IPS-NIHi11 (cell line): ENCODE results near the gene MIOS.
"Not testable (repeated sequence)": the region's sequence is repeated elsewhere in the genome, so short reads cannot be mapped to it uniquely, and the experiment has no call there.

Source experiments
- DNase-seq: peaks from one replicate; pipeline ENCODE4 v3.0.0; 2012; ENCODE audit warnings: mixed read lengths, low spot score

The MIOS gene

GRCh38 chr7:7554649-7555575 is 11.8 kb upstream of the MIOS start:
- no peak for DNase-seq

- no peak for DNase-seq
These were observed 9.8 kb upstream of the MIOS start for GRCh38 chr7:7556852-7557251.

GRCh38 chr7:7557252-7557651 is 9.4 kb upstream of the MIOS start:
- DNase-seq: no peak

GRCh38 chr7:7561591-7561990 is 5.1 kb upstream of the MIOS start:
- not testable (repeated sequence) for DNase-seq

GRCh38 chr7:7562736-7563135 is 3.9 kb upstream of the MIOS start:
- DNase-seq: no peak

- no peak for DNase-seq
These were observed 3.4 kb upstream of the MIOS start for GRCh38 chr7:7563269-7563668.

- DNase-seq: no peak
These were observed 2.9 kb upstream of the MIOS start for GRCh38 chr7:7563813-7564212.

- DNase-seq: no peak
These were observed 2.3 kb upstream of the MIOS start for GRCh38 chr7:7564323-7564780.

GRCh38 chr7:7565018-7565680 is 1.5 kb upstream of the MIOS start:
- no peak for DNase-seq

- peak; percentile 39 for DNase-seq
These were observed 686 bp upstream of the MIOS start for GRCh38 chr7:7565746-7566650.

GRCh38 chr7:7567898-7568531 is 1.3 kb downstream of the MIOS start:
- DNase-seq: no peak

GRCh38 chr7:7568553-7568952 is 1.9 kb downstream of the MIOS start:
- no peak for DNase-seq

- DNase-seq: no peak
These were observed 2.4 kb downstream of the MIOS start for GRCh38 chr7:7569081-7569527.

- DNase-seq: no peak
These were observed 2.9 kb downstream of the MIOS start for GRCh38 chr7:7569615-7570014.

- no peak for DNase-seq
These were observed 3.9 kb downstream of the MIOS start for GRCh38 chr7:7570584-7570983.

- DNase-seq: no peak
These were observed 7.0 kb downstream of the MIOS start for GRCh38 chr7:7573701-7574100.

GRCh38 chr7:7576344-7576743 is 9.7 kb downstream of the MIOS start:
- DNase-seq: no peak

GRCh38 chr7:7577888-7578287 is 11.2 kb downstream of the MIOS start:
- no peak for DNase-seq

- DNase-seq: no peak
These were observed 13.0 kb downstream of the MIOS start for GRCh38 chr7:7579638-7580037.

- DNase-seq: peak; percentile 58
These were observed 15.0 kb downstream of the MIOS start for GRCh38 chr7:7581531-7582179.

GRCh38 chr7:7582596-7582995 is 15.9 kb downstream of the MIOS start:
- DNase-seq: no peak
